NCI-H2196 treated with DMSO at 0.1 percent for 48 hours (cell line): ENCODE data around the gene VPS4A.
"Not testable (repeated sequence)": the region's sequence is repeated elsewhere in the genome, so short reads cannot be mapped to it uniquely, and the experiment has no call there.

Experiments used
- DNase-seq: peaks from one replicate; lab custom pipeline; 2025; ENCODE audit not compliant: unreplicated experiment; lab: John Stamatoyannopoulos, UW

The VPS4A gene

GRCh38 chr16:69326172-69326873 is 15.2 kb downstream of the VPS4A start:
- DNase-seq = no peak

- DNase-seq = no peak
These were observed 16.6 kb downstream of the VPS4A start for GRCh38 chr16:69327585-69328310.

DNA sequence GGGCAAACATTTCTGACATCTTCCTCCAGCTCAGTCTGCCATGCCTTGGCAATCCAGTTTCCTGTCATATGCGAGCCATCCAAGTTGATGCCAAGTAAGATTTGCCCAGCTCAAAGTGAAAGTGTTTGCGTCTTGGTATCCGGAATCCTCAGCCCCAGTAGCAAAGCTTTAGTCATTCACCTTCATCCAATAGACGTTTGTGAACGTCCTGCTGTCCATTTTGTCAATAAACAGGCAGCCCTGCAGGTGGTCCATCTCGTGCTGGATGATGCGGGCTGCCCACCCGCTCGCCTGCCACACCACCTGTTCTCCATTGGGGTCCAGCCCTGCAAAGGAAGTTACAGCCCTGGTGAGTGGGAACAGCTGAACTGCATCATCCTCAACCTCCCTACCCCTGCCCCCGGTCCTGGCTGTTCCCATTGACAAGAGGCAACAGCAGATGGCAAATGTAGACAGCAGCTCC is 17.7 kb downstream of the VPS4A start:
- DNase-seq = no peak

GRCh38 chr16:69329369-69330285 is 18.5 kb downstream of the VPS4A start:
- no peak for DNase-seq

GRCh38 chr16:69330286-69331109 is 19.3 kb downstream of the VPS4A start, which contains the start of gene PDF:
TSS of gene PDF (minus strand) at chr16:69330588. CDS start at chr16:69330570, 18 bp downstream.
- peak; percentile 55 for DNase-seq

DNA sequence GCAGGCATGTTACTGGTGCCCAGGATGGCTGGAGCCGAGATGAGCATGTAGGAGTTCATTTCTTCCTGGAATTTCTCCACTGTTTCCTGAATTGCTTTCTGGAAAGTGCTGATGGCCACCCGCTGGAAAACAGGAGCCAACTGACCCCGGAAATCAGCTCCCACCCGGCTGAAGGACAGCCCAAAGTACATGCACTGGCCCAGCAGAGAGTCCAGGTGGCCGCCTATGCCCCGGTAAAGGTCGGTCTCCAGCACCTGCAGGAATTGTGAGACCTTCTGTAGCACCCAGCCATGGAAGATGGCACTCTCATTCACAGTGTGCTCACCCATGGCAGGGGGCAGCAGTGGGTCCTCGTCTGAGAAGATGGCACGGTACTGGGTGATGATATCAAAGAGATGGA is 23.5 kb downstream of the VPS4A start:
- DNase-seq = no peak

DNA sequence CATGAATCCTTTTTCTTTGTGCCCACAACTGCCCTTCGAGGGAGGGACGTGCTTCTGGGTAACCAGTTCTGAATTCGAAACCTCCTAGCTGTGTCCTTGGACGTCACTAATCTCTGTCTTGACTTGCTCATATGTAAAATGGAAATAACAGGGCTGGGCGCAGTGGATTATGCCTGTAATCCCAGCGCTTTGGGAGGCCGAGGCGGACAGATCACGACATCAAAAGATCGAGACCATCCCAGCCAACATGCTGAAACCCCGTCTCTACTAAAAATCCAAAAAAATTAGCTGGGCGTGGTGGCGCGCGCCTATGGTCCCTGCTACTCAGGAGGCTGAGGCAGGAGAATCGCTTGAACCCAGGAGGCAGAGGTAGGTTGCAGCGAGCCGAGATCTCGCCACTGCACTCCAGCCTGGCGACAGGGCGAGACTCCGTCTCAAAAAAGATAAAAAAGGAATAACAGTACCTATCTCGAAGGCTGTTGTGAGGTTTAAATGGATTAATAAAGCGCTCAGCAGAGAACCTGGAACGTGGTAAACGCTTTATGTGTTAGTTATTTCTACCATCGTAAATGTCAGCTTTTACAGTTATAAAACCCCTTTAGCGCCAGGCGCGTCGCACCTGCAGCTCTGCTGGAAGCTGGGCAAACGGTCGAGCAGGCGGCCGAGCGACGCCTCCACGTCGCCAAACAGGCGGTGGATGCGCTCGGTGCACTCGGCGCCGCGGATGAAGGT is 27.6 kb downstream of the VPS4A start:
- DNase-seq = no peak

- DNase-seq = peak; percentile 89
These were observed 28.3 kb downstream of the VPS4A start, which contains the start of the genes COG8 and NIP7 for GRCh38 chr16:69339289-69340094. TSS of gene COG8 (minus strand) at chr16:69339564. CDS start at chr16:69339552, 12 bp downstream. TSS of gene NIP7 (plus strand) at chr16:69339772. CDS start at chr16:69339830, 58 bp downstream.

GRCh38 chr16:69340095-69340644 is 29.0 kb downstream of the VPS4A start:
- DNase-seq = no peak

DNA sequence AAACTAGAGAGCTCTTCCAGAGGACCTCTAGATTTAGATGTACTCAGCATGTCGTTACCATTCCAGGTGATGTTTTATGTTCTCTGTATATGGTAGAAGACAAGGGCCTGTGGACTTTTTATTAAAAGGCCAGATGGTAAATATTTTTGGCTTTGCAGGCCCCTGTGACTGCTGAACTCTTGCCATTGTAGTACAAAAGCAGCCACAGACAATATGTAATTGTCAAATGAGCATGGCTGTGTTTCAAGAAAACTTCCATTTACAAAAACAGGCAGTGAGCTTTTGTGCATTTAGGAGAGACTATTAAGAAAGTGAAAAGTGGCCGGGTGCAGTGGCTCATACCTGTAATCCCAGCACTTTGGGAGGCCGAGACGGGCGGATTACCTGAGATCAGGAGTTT is 33.0 kb downstream of the VPS4A start:
- DNase-seq = no peak

DNA sequence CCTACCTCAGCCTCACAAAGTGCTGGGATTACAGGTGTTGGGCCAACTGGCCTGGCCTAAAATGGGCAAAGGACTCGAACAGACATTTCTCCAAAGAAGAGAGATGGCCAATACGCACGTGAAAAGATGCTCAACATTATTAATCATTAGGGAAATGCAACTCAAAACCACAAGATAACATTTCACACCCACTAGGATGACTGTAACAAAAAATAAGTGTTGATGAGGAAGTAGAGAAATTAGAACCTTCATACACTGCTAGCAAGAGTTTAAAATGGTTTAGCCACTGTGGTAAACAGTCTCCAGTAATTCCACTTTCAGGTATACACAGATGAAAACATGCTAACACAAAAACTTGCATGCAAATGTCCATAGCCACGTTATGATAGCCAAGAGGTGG is 34.8 kb downstream of the VPS4A start:
- no peak for DNase-seq

DNA sequence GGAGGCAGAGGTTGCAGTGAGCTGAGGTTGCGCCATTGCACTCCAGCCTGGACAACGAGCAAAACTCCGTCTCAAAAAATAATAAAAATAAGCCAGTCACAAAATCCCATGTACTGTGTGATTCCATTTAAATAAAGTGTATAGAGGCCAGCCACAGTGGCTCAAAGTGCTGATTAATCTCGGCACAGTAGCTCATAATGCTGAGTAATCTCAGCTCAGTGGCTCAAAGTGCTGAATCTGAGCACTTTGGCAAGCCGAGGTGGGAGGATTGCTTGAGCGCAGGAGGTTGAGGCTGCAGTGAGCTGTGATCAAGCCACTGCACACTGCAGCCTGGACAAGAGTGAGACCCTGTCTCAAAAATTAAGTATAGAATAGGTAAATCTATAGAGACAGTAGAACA is 35.5 kb downstream of the VPS4A start:
- no peak for DNase-seq

GRCh38 chr16:69348222-69348621 is 37.1 kb downstream of the VPS4A start:
- no peak for DNase-seq

DNA sequence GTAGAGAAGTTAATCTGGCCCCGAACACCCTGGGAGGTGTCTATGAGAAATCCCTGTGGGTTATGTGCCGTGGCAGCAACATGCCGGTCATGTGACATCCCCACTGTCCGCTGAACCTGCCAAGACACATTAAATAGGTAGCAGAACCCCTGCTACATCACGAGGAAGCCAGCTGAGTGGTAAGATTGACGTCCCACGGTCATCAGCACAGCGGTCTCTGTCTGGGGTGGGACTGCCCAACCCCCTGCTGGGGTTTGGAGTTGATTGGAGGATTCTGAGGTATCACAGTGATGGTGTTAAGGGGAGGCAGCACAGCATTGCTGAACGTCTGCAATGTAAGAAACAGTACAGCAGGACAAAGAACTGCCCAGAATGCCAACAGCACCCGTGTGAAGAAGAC is 38.4 kb downstream of the VPS4A start:
- DNase-seq = no peak

DNA sequence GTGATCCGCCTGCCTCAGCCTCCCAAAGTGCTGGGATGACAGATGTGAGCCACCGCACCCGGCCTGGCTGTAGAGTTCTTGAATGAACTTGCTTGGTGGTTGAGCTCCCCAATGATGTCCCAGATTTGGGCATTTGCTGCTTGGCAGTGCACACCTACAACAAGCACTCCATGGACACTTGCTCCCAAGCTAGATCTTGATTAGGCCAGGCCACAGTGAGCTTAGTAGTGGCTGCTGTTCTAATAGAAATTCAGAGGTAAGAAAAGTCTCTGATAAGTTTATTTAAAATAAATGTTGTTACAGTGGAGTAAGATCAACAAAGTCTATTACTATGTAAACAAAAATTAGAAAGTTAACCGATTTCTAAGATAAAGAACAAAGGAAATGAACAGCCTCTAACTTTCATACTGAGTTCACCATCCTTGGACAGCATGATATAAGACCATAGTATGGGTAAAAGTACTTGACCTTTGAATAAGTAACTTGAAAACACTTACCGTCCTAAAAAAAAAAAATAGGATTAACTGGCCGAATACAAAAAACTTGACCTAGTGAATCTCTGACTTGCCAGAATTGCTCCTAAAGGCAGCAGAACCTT is 39.5 kb downstream of the VPS4A start:
- DNase-seq = no peak

GRCh38 chr16:69351309-69352027 is 40.3 kb downstream of the VPS4A start, which contains the start of gene TMED6:
TSS of gene TMED6 (minus strand) at chr16:69351786. CDS start at chr16:69351753, 33 bp downstream.
- DNase-seq = no peak

GRCh38 chr16:69360070-69360469 is 48.9 kb downstream of the VPS4A start:
- DNase-seq = not testable (repeated sequence)
